HCT116 (cell line): ENCODE data around the gene NEURL2. TPM values are rescaled to one million over a fixed set of nuclear protein-coding genes. Genes with fewer than 3 reads are reported as not detected.

Experiments
- ATAC-seq: fragments of 200-7000 bp; cut with Tn5 transposase; 2 replicates; pipeline ENCODE4 v1.9.1; 2020; ENCODE audit warnings: mild to moderate bottlenecking, moderate library complexity
- BruUV-seq: library from RNA; stranded (reverse); fragments of 400-500 nt; replicated peaks from 2 replicates; lab custom pipeline; 2021; lab: Mats Ljungman, UMichigan
- CTCF ChIA-PET: fragments of 300-600 bp; sonication (Branson Sonifier 250); formaldehyde crosslinking; loops from one replicate; lab custom pipeline; 2021; ENCODE audit warnings: antibody characterized with exemption; lab: Charles Lee
- POLR2A ChIA-PET: fragments of 300-600, 350-600 bp; sonication (Branson Sonifier 250); formaldehyde crosslinking; loops from one replicate; lab custom pipeline; 2021; ENCODE audit warnings: antibody characterized with exemption; lab: Charles Lee
- RAD21 ChIA-PET, 2 experiments: fragments of 300-600 bp; sonication (Branson Sonifier 250); formaldehyde crosslinking; loops; one replicate each; lab custom pipeline; 2023; ENCODE audit warnings: low total read pairs in 2 of 2; ENCODE audit not compliant: uncharacterized antibody in 2 of 2, unreplicated experiment in 2 of 2, low non-redundant PET in 1 of 2; lab: Charles Lee
- DNase-seq: peaks from one replicate; pipeline ENCODE4 v3.0.0-alpha.2; 2010; ENCODE audit warnings: low read depth, low spot score
- H2AFZ ChIP-seq: fragments of 200-600 bp; shearing (Covaris generic), sonication (generic); 2 replicates; pipeline ENCODE4 v1.6.1; 2017; ENCODE audit warnings: low read depth, mixed run types, mixed read lengths, antibody characterized with exemption, low read length; ENCODE audit not compliant: poor library complexity, severe bottlenecking
- H3K27ac ChIP-seq: 2 replicates; pipeline ENCODE4 v1.5.1; 2012; ENCODE audit warnings: low read depth, low read length
- H3K27me3 ChIP-seq: fragments of 200-600 bp; sonication (generic); 2 replicates; pipeline ENCODE4 v1.6.1; 2016; ENCODE audit warnings: mixed run types, low read length, mixed read lengths; ENCODE audit not compliant: insufficient read depth
- H3K36me3 ChIP-seq, 2 experiments: fragments of 200-500 bp in 1 of 2; fragments of 200-600 bp in 1 of 2; sonication (Bioruptor generic) in 1 of 2; sonication (generic) in 1 of 2; 2 replicates each; pipeline versions ENCODE4 v1.5.1 to v1.6.1; 2014 to 2016; ENCODE audit warnings: low read length in 2 of 2, inconsistent platforms in 1 of 2, mixed read lengths in 1 of 2, mixed run types in 1 of 2; ENCODE audit not compliant: insufficient read depth in 2 of 2, control insufficient read depth in 1 of 2
- H3K4me1 ChIP-seq, 2 experiments: fragments of 200-600 bp in 1 of 2; sonication (generic) in 1 of 2; 2 replicates each; pipeline versions ENCODE4 v1.5.1 to v1.6.1; 2012 to 2017; ENCODE audit warnings: low read length in 2 of 2, inconsistent platforms in 1 of 2, mild to moderate bottlenecking in 1 of 2, mixed read lengths in 1 of 2, mixed run types in 1 of 2, moderate library complexity in 1 of 2; ENCODE audit not compliant: insufficient read depth in 2 of 2, control insufficient read depth in 1 of 2
- H3K4me2 ChIP-seq: fragments of 200-600 bp; sonication (generic); 2 replicates; pipeline ENCODE4 v1.6.1; 2017; ENCODE audit warnings: mixed run types, low read length, mixed read lengths
- H3K4me3 ChIP-seq, 2 experiments: fragments of 200-600 bp in 1 of 2; sonication (generic) in 1 of 2; replicated peaks in 1 of 2; 2 replicates each; pipeline ENCODE4 v1.5.1; 2011 to 2016; ENCODE audit warnings: low read length in 2 of 2, control low read depth in 1 of 2, low read depth in 1 of 2, mild to moderate bottlenecking in 1 of 2, mixed read lengths in 1 of 2, mixed run types in 1 of 2
- H3K79me2 ChIP-seq: fragments of 200-600 bp; sonication (generic); 2 replicates; pipeline ENCODE4 v1.6.1; 2017; ENCODE audit warnings: mild to moderate bottlenecking, mixed run types, low read length, moderate library complexity, mixed read lengths; ENCODE audit not compliant: insufficient read depth
- H3K9ac ChIP-seq: fragments of 200-600 bp; sonication (generic); 2 replicates; pipeline ENCODE4 v1.6.1; 2016; ENCODE audit warnings: low read length, mixed read lengths
- H3K9me2 ChIP-seq: fragments of 200-600 bp; sonication (generic), shearing (Covaris generic); 2 replicates; pipeline ENCODE4 v1.6.1; 2017; ENCODE audit warnings: mixed run types, mild to moderate bottlenecking, moderate library complexity; ENCODE audit not compliant: insufficient read depth
- H3K9me3 ChIP-seq, 2 experiments: fragments of 200-500 bp in 1 of 2; fragments of 200-600 bp in 1 of 2; sonication (Bioruptor generic) in 1 of 2; sonication (generic) in 1 of 2; 2 replicates each; pipeline ENCODE4 v1.6.1; 2014 to 2017; ENCODE audit warnings: low read length in 2 of 2, mixed read lengths in 2 of 2, inconsistent platforms in 1 of 2, low read depth in 1 of 2, mild to moderate bottlenecking in 1 of 2, mixed run types in 1 of 2, moderate library complexity in 1 of 2; ENCODE audit not compliant: control insufficient read depth in 1 of 2, insufficient read depth in 1 of 2
- H4K20me1 ChIP-seq: fragments of 200-600 bp; sonication (generic), shearing (Covaris generic); 2 replicates; pipeline ENCODE4 v1.6.1; 2017; ENCODE audit warnings: mixed run types, mild to moderate bottlenecking, moderate library complexity; ENCODE audit not compliant: insufficient read depth
- ELF1 ChIP-seq: IDR thresholded peaks from 2 replicates; pipeline ENCODE4 v1.6.1; 2012; ENCODE audit warnings: low read depth, borderline replicate concordance
- EZH2 ChIP-seq: fragments of 200-600 bp; sonication (generic); IDR thresholded peaks from 2 replicates; pipeline ENCODE4 v1.6.1; 2017; ENCODE audit warnings: antibody characterized with exemption, mixed run types
- REST ChIP-seq: IDR thresholded peaks from 2 replicates; pipeline ENCODE4 v1.6.1; 2012; ENCODE audit warnings: low read depth
- YY1 ChIP-seq: IDR thresholded peaks from 2 replicates; pipeline ENCODE4 v1.6.1; 2011; ENCODE audit warnings: low read length, low read depth, moderate library complexity, mild to moderate bottlenecking; ENCODE audit not compliant: insufficient replicate concordance; ENCODE audit errors: extremely low read depth
- ZBTB33 ChIP-seq: IDR thresholded peaks from 2 replicates; pipeline ENCODE4 v1.6.1; 2011; ENCODE audit warnings: mild to moderate bottlenecking, low read length, moderate library complexity; ENCODE audit not compliant: insufficient replicate concordance; ENCODE audit errors: extremely low read depth
- ZFX ChIP-seq: fragments of 450-650 bp; IDR thresholded peaks from 2 replicates; pipeline ENCODE4 v1.6.1; 2017
- intact Hi-C: fragments of 100-400 bp; cut with micrococcal nuclease; formaldehyde crosslinking; loops from 2 replicates; pipeline ENCODE4 v1.10.0; 2022
- total RNA-seq: library from RNA; stranded (reverse); gene quantifications from one replicate; pipeline ENCODE4 v1.2.1, GENCODE V29; 2021; ENCODE audit not compliant: unreplicated experiment

Gene NEURL2
- total RNA-seq, 1 experiment from 2014 or later = 0.96 TPM

GRCh38 chr20:45908084-45908483 is 17.1 kb upstream of the NEURL2 start:
- Histone ChIP-seq H3K36me3 (no peaks in the 10 kb centered on the region), H3K27ac (no peak overlapping the region), H3K9ac (no peak overlapping the region), H3K4me2 (no peak overlapping the region), H3K79me2 (no peaks in the 10 kb centered on the region), H3K4me1 (peaks cover 5 to 33% of the 10 kb centered on the region in 2 experiments), H4K20me1 (no peaks in the 10 kb centered on the region), H2AFZ (no peak overlapping the region), H3K27me3 (no peaks in the 10 kb centered on the region), H3K9me3 (no peaks in the 10 kb centered on the region), H3K9me2 (no peaks in the 10 kb centered on the region), H3K4me3 (no peak overlapping the region)
- RAD21 ChIA-PET = no interaction called here
- POLR2A ChIA-PET = no interaction called here
- CTCF ChIA-PET = no interaction called here
- intact Hi-C loops = no loop called here
- ATAC-seq (no peak), DNase-seq (no peak)
- no TSS peak for BruUV-seq
- TF ChIP-seq YY1 (no peak), ZBTB33 (no peak), EZH2 (no peak), REST (no peak), ELF1 (no peak), ZFX (no peak)
